DND-41 (cell line): ENCODE measurements around the gene CALB2.

Experiments
- EZH2 ChIP-seq: IDR thresholded peaks from 3 replicates; pipeline ENCODE4 v1.6.1; 2012; ENCODE audit warnings: borderline replicate concordance, low read depth, mild to moderate bottlenecking, moderate library complexity, low read length, inconsistent platforms; ENCODE audit not compliant: severe bottlenecking
- TF ChIP-seq, protein P1 (sequence below): IDR thresholded peaks from 2 replicates; pipeline ENCODE4 v1.5.1; 2012; ENCODE audit warnings: borderline replicate concordance, low read length, moderate library complexity, mild to moderate bottlenecking; ENCODE audit not compliant: poor library complexity, severe bottlenecking; ENCODE audit errors: extremely low read depth

DNA sequence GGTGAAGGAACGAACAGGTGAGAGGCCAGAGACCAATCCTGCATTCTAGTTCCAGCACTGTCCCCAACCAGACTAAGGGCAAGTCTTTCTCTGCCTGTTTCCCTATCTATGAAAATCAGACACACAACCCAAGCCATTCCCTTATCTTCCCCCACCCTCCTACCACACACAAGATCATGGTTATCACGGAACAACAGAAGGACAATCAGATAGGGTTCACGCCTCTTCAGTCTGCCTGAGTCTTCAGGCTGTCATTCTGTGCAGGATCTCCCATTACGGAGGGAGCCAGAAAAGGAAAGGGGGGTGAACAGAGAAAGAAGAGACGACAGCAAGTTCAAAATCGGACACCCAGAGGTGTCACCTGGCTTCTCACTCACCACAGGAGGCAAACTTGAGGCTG is 72.2 kb downstream of the CALB2 start:
- TF ChIP-seq, protein P1, sequence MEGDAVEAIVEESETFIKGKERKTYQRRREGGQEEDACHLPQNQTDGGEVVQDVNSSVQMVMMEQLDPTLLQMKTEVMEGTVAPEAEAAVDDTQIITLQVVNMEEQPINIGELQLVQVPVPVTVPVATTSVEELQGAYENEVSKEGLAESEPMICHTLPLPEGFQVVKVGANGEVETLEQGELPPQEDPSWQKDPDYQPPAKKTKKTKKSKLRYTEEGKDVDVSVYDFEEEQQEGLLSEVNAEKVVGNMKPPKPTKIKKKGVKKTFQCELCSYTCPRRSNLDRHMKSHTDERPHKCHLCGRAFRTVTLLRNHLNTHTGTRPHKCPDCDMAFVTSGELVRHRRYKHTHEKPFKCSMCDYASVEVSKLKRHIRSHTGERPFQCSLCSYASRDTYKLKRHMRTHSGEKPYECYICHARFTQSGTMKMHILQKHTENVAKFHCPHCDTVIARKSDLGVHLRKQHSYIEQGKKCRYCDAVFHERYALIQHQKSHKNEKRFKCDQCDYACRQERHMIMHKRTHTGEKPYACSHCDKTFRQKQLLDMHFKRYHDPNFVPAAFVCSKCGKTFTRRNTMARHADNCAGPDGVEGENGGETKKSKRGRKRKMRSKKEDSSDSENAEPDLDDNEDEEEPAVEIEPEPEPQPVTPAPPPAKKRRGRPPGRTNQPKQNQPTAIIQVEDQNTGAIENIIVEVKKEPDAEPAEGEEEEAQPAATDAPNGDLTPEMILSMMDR, result no peak
- no peak for TF ChIP-seq EZH2
